HG03439 (cell line): ENCODE data around the gene ZKSCAN8.
A peak's percentile ranks its signal among the peaks of the same experiment; 100 is the strongest.
"Not testable (repeated sequence)": the region's sequence is repeated elsewhere in the genome, so short reads cannot be mapped to it uniquely, and the experiment has no call there.

ENCODE experiments used
- ATAC-seq: cut with Tn5 transposase; IDR thresholded peaks from one replicate; pipeline ENCODE4 v1.9.1; 2021; ENCODE audit warnings: mild to moderate bottlenecking, moderate library complexity; ENCODE audit not compliant: unreplicated experiment

The ZKSCAN8 gene

GRCh38 chr6:28141500-28142329 is at the start of gene ZKSCAN8:
Gene ZKSCAN8, plus strand, starts transcription at chr6:28141883. Its CDS starts 6,525 bp downstream, at chr6:28148408.
- peak; percentile 79 for ATAC-seq

GRCh38 chr6:28102222-28102621 is 39.5 kb upstream of the ZKSCAN8 start:
- not testable (repeated sequence) for ATAC-seq

GRCh38 chr6:28102699-28103098 is 39.0 kb upstream of the ZKSCAN8 start:
- not testable (repeated sequence) for ATAC-seq

- ATAC-seq: peak; percentile 100
Observed at GRCh38 chr6:28104392-28105244, 37.1 kb upstream of the ZKSCAN8 start.

- ATAC-seq: peak; percentile 10
Observed at GRCh38 chr6:28105245-28105639, 36.4 kb upstream of the ZKSCAN8 start.

- no peak for ATAC-seq
Observed at GRCh38 chr6:28107506-28107905, 34.2 kb upstream of the ZKSCAN8 start.

GRCh38 chr6:28111964-28112363 is 29.7 kb upstream of the ZKSCAN8 start:
- ATAC-seq: no peak

- no peak for ATAC-seq
Observed at GRCh38 chr6:28115799-28116198, 25.9 kb upstream of the ZKSCAN8 start.

- ATAC-seq: no peak
Observed at GRCh38 chr6:28117386-28118050, 24.2 kb upstream of the ZKSCAN8 start.

GRCh38 chr6:28118217-28118616 is 23.5 kb upstream of the ZKSCAN8 start:
- ATAC-seq: no peak

GRCh38 chr6:28121876-28122275 is 19.8 kb upstream of the ZKSCAN8 start:
- no peak for ATAC-seq

GRCh38 chr6:28122283-28122682 is 19.4 kb upstream of the ZKSCAN8 start:
- ATAC-seq: not testable (repeated sequence)

- ATAC-seq: peak; percentile 91
Observed at GRCh38 chr6:28124350-28124970, 17.2 kb upstream of the ZKSCAN8 start, which contains the start of gene ZSCAN16. Gene ZSCAN16, plus strand, starts transcription at chr6:28124609. Its CDS starts 835 bp downstream, at chr6:28125444.

GRCh38 chr6:28124971-28125353 is 16.7 kb upstream of the ZKSCAN8 start:
- ATAC-seq: peak; percentile 9

- ATAC-seq: no peak
Observed at GRCh38 chr6:28125401-28125800, 16.3 kb upstream of the ZKSCAN8 start.

GRCh38 chr6:28134015-28134414 is 7.7 kb upstream of the ZKSCAN8 start:
- ATAC-seq: no peak

GRCh38 chr6:28134716-28135115 is 7.0 kb upstream of the ZKSCAN8 start:
- no peak for ATAC-seq

GRCh38 chr6:28135393-28135792 is 6.3 kb upstream of the ZKSCAN8 start:
- no peak for ATAC-seq

GRCh38 chr6:28136585-28137504 is 4.8 kb upstream of the ZKSCAN8 start:
- ATAC-seq: peak; percentile 57
